HG02623 (cell line): Measurements from ENCODE around the gene MLH1.
"Not testable (repeated sequence)": the region's sequence is repeated elsewhere in the genome, so short reads cannot be mapped to it uniquely, and the experiment has no call there.

Source experiments
- ATAC-seq: cut with Tn5 transposase; IDR thresholded peaks from one replicate; pipeline ENCODE4 v1.9.1; 2021; ENCODE audit warnings: moderate library complexity; ENCODE audit not compliant: unreplicated experiment

Gene MLH1

GRCh38 chr3:36993326-36994283 is at the start of gene MLH1:
Gene MLH1, plus strand, starts transcription at chr3:36993518. Its CDS starts 30 bp downstream, at chr3:36993548.
- ATAC-seq: peak; percentile 89

GRCh38 chr3:36943601-36944000 is 49.7 kb upstream of the MLH1 start:
- no peak for ATAC-seq

- ATAC-seq: peak; percentile 43
Observed at GRCh38 chr3:36944012-36944640, 49.2 kb upstream of the MLH1 start.

GRCh38 chr3:36944641-36945270 is 48.6 kb upstream of the MLH1 start, which contains the start of gene TRANK1:
Gene TRANK1, minus strand, starts transcription at chr3:36945054. Its CDS starts 245 bp downstream, at chr3:36944809.
- ATAC-seq: peak; percentile 69

GRCh38 chr3:36945333-36945980 is 47.9 kb upstream of the MLH1 start:
- no peak for ATAC-seq

GRCh38 chr3:36947814-36948213 is 45.5 kb upstream of the MLH1 start:
- ATAC-seq: not testable (repeated sequence)

GRCh38 chr3:36954452-36955134 is 38.7 kb upstream of the MLH1 start:
- no peak for ATAC-seq

GRCh38 chr3:36956155-36956554 is 37.2 kb upstream of the MLH1 start:
- ATAC-seq: no peak

GRCh38 chr3:36957063-36957462 is 36.3 kb upstream of the MLH1 start:
- no peak for ATAC-seq

GRCh38 chr3:36957862-36958686 is 35.2 kb upstream of the MLH1 start:
- ATAC-seq: no peak

GRCh38 chr3:36959821-36960220 is 33.5 kb upstream of the MLH1 start:
- no peak for ATAC-seq

- ATAC-seq: no peak
Observed at GRCh38 chr3:36960502-36960901, 32.8 kb upstream of the MLH1 start.

- not testable (repeated sequence) for ATAC-seq
Observed at GRCh38 chr3:36963008-36963407, 30.3 kb upstream of the MLH1 start.

- no peak for ATAC-seq
Observed at GRCh38 chr3:36964331-36964730, 29.0 kb upstream of the MLH1 start.

- peak; percentile 66 for ATAC-seq
Observed at GRCh38 chr3:36964817-36965216, 28.5 kb upstream of the MLH1 start.

GRCh38 chr3:36965440-36965839 is 27.9 kb upstream of the MLH1 start:
- no peak for ATAC-seq

GRCh38 chr3:36969085-36969484 is 24.2 kb upstream of the MLH1 start:
- no peak for ATAC-seq

- ATAC-seq: peak; percentile 98
Observed at GRCh38 chr3:36969540-36970432, 23.5 kb upstream of the MLH1 start.

GRCh38 chr3:36972163-36972562 is 21.2 kb upstream of the MLH1 start:
- no peak for ATAC-seq
